A549 (cell line): ENCODE results near the gene TNNT2. TPM values are rescaled to one million over a fixed set of nuclear protein-coding genes. Genes with fewer than 3 reads are reported as not detected.

Experiments
- ATAC-seq, 2 experiments: fragments of 200-7000 bp in 1 of 2; fragments of >200 bp in 1 of 2; cut with Nextera tagmentation in 1 of 2; cut with Tn5 transposase in 1 of 2; 3 replicates each; pipeline versions ENCODE4 v1.8.0 to v1.9.1; 2018 to 2020; ENCODE audit warnings: mild to moderate bottlenecking in 1 of 2, moderate library complexity in 1 of 2
- CTCF ChIA-PET: fragments of 300-600 bp; sonication (Branson Sonifier 250); formaldehyde crosslinking; extraction: SDS; loops from one replicate; lab custom pipeline; 2021; ENCODE audit warnings: antibody characterized with exemption, inconsistent platforms; lab: Yijun Ruan, JAX
- POLR2A ChIA-PET: fragments of 350-600 bp; formaldehyde crosslinking; extraction: SDS; loops from one replicate; lab custom pipeline; 2021; ENCODE audit warnings: antibody characterized with exemption, inconsistent platforms; lab: Yijun Ruan, JAX
- DNase-seq, 2 experiments: peaks; one replicate each; pipeline versions ENCODE4 v3.0.0 to v3.0.0-alpha.2; 2011 to 2016; ENCODE audit warnings: low read depth in 1 of 2, low spot score in 1 of 2
- FAIRE-seq: peaks from 2 replicates; lab custom pipeline; 2011; peaks lifted over from hg19 to GRCh38; lab: Jason Lieb, UNC
- H3K27ac ChIP-seq, 2 experiments: fragments of >200 bp; sonication (Bioruptor Twin); formaldehyde crosslinking; 3 replicates each; pipeline ENCODE4 v1.5.1; 2016 to 2017
- H3K4me1 ChIP-seq: fragments of >200 bp; sonication (Bioruptor Twin); formaldehyde crosslinking; 3 replicates; pipeline ENCODE4 v1.6.1; 2016
- H3K4me2 ChIP-seq: fragments of >200 bp; sonication (Bioruptor Twin); formaldehyde crosslinking; 3 replicates; pipeline ENCODE4 v1.6.1; 2016
- H3K4me3 ChIP-seq: fragments of >200 bp; sonication (Bioruptor Twin); formaldehyde crosslinking; 3 replicates; pipeline ENCODE4 v1.5.1; 2016
- H3K9me3 ChIP-seq: fragments of >200 bp; sonication (Bioruptor Twin); formaldehyde crosslinking; 3 replicates; pipeline ENCODE4 v1.6.1; 2016
- BCL3 ChIP-seq: fragments of >200 bp; sonication (Bioruptor Twin); formaldehyde crosslinking; IDR thresholded peaks from 3 replicates; pipeline ENCODE4 v1.6.1; 2016
- CBX8 ChIP-seq: fragments of 200-600 bp; sonication (generic); IDR thresholded peaks from 2 replicates; pipeline ENCODE4 v1.6.1; 2016
- E2F6 ChIP-seq: IDR thresholded peaks from 2 replicates; pipeline ENCODE4 v1.6.1; 2012; ENCODE audit warnings: low read depth, borderline replicate concordance
- EHF ChIP-seq: fragments of 250-450 bp; sonication (Bioruptor Pico); IDR thresholded peaks from 2 replicates; pipeline ENCODE4 v1.5.0; 2020; ENCODE audit warnings: mild to moderate bottlenecking
- EP300 ChIP-seq, 2 experiments: fragments of >200 bp; sonication (Bioruptor Twin); formaldehyde crosslinking; IDR thresholded peaks; 2 replicates in 1 of 2; 3 replicates in 1 of 2; pipeline ENCODE4 v1.6.1; 2016 to 2017
- ESRRA ChIP-seq: fragments of 150-350 bp; IDR thresholded peaks from 2 replicates; pipeline ENCODE4 v1.6.1; 2014; ENCODE audit warnings: mild to moderate bottlenecking, low read length, borderline replicate concordance
- FOSL2 ChIP-seq, 2 experiments: fragments of 450-650 bp in 1 of 2; fragments of >200 bp in 1 of 2; sonication (Bioruptor Twin) in 1 of 2; formaldehyde crosslinking; IDR thresholded peaks; 2 replicates each; pipeline versions ENCODE4 v1.5.0 to v1.6.1; 2016 to 2020; ENCODE audit warnings: mild to moderate bottlenecking in 1 of 2, moderate library complexity in 1 of 2
- HOXB13 ChIP-seq: fragments of 250-450 bp; sonication (Bioruptor Pico); IDR thresholded peaks from 2 replicates; pipeline ENCODE4 v1.5.0; 2020; ENCODE audit warnings: low read depth, mild to moderate bottlenecking, moderate library complexity
- HOXB5 ChIP-seq: fragments of 250-450 bp; sonication (Bioruptor Pico); IDR thresholded peaks from 2 replicates; pipeline ENCODE4 v1.5.0; 2020; ENCODE audit warnings: mild to moderate bottlenecking, moderate library complexity
- KDM1A ChIP-seq: fragments of 200-600 bp; sonication (generic); IDR thresholded peaks from 2 replicates; pipeline ENCODE4 v1.6.1; 2016; ENCODE audit warnings: low read depth, mild to moderate bottlenecking
- KDM5A ChIP-seq: fragments of 200-600 bp; sonication (generic); IDR thresholded peaks from 2 replicates; pipeline ENCODE4 v1.6.1; 2016; ENCODE audit warnings: antibody characterized with exemption, mild to moderate bottlenecking
- MAFK ChIP-seq: fragments of 450-650 bp; IDR thresholded peaks from 2 replicates; pipeline ENCODE4 v1.6.1; 2014; ENCODE audit not compliant: partially characterized antibody
- MAX ChIP-seq: IDR thresholded peaks from 2 replicates; pipeline ENCODE4 v1.6.1; 2012
- MYC ChIP-seq: IDR thresholded peaks from 2 replicates; pipeline ENCODE4 v1.6.1; 2012; ENCODE audit warnings: mild to moderate bottlenecking, inconsistent platforms, low read length, improper control_type of control experiment, borderline replicate concordance
- NPAS2 ChIP-seq: fragments of 250-450 bp; sonication (Bioruptor Pico); IDR thresholded peaks from 2 replicates; pipeline ENCODE4 v1.8.0; 2022; ENCODE audit warnings: mild to moderate bottlenecking, moderate library complexity, borderline replicate concordance
- POLR2AphosphoS2 ChIP-seq: conservative IDR thresholded peaks from 2 replicates; pipeline ENCODE4 v1.6.1; 2012; ENCODE audit warnings: low read length, improper control_type of control experiment, inconsistent platforms
- RARB ChIP-seq: fragments of 250-450 bp; sonication (Bioruptor Pico); IDR thresholded peaks from 2 replicates; pipeline ENCODE4 v1.8.0; 2021; ENCODE audit warnings: mild to moderate bottlenecking, moderate library complexity
- REST ChIP-seq: fragments of 200-600 bp; sonication (generic); IDR thresholded peaks from 2 replicates; pipeline ENCODE4 v1.6.1; 2016; ENCODE audit warnings: antibody characterized with exemption, mild to moderate bottlenecking, moderate library complexity
- RFX5 ChIP-seq: fragments of 450-650 bp; IDR thresholded peaks from 2 replicates; pipeline ENCODE4 v1.7.1; 2014; ENCODE audit warnings: antibody characterized with exemption, mild to moderate bottlenecking, moderate library complexity
- RNF2 ChIP-seq: fragments of 200-600 bp; sonication (generic); IDR thresholded peaks from 2 replicates; pipeline ENCODE4 v1.6.1; 2016; ENCODE audit warnings: low read depth, mild to moderate bottlenecking, antibody characterized with exemption, moderate library complexity, borderline replicate concordance
- SMC3 ChIP-seq: fragments of >200 bp; sonication (Bioruptor Twin); formaldehyde crosslinking; IDR thresholded peaks from 3 replicates; pipeline ENCODE4 v1.6.1; 2018; ENCODE audit warnings: inconsistent platforms
- SREBF2 ChIP-seq: fragments of 450-650 bp; IDR thresholded peaks from 2 replicates; pipeline ENCODE4 v1.6.1; 2014; ENCODE audit warnings: mild to moderate bottlenecking, moderate library complexity
- USF2 ChIP-seq: fragments of 450-650 bp; IDR thresholded peaks from 2 replicates; pipeline ENCODE4 v1.6.1; 2014; ENCODE audit warnings: antibody characterized with exemption
- ZFP36 ChIP-seq: fragments of 450-650 bp; IDR thresholded peaks from 2 replicates; pipeline ENCODE4 v1.6.1; 2014; ENCODE audit warnings: borderline replicate concordance; ENCODE audit not compliant: partially characterized antibody
- WGBS: methylation state at CpG from one replicate; pipeline ENCODE4 v1.1.6; 2017; ENCODE audit errors: missing lambda C conversion rate; 5-methylcytosine and 5-hydroxymethylcytosine counted together
- polyA plus RNA-seq, 4 experiments: library from polyadenylated mRNA; depleted of rRNA in 3 of 4; stranded (reverse); fragments of >200 nt; fragmentation: RNase III in 1 of 4; extraction: RNeasy Plus Mini Kit Qiagen cat#74134 plus additional on column Dnase treatment in 1 of 4; gene quantifications; 2 replicates in 3 of 4; 3 replicates in 1 of 4; pipeline ENCODE4 v1.2.3, GENCODE V29; 2011 to 2017

TNNT2 gene
- polyA plus RNA-seq, 2 of the 4 experiments (the other 2 are of a cell fraction): 0.09 TPM; not detected in 1

GRCh38 chr1:201384406-201384782 is 6.9 kb upstream of the TNNT2 start:
- DNase-seq (no peak), FAIRE-seq (no peak), ATAC-seq (peak; percentile 8 to 14; a peak in 3 of 6 replicates)
- ChIA-PET POLR2A (no interaction called here), CTCF (interaction anchor here (0.8 to 19.4 kb wide), 8 partner anchors 11 to 127 kb away, joined by 3 to 334 read pairs (median 15); partner anchors contain the start of gene LAD1)
- Histone ChIP-seq H3K9me3 (no peaks in the 10 kb centered on the region), H3K4me2 (peak overlapping the region; percentile 52), H3K4me1 (peaks cover 32% of the 10 kb centered on the region), H3K4me3 (no peak overlapping the region), H3K27ac (peak overlapping the region; percentile 63 to 77)
- TF ChIP-seq MYC (no peak), EHF (no peak), E2F6 (no peak), ZFP36 (no peak), RNF2 (no peak), NPAS2 (no peak)
- 41% methylated on average over 4 of the region's 4 CpGs for WGBS

GRCh38 chr1:201383647-201384405 is 6.3 kb upstream of the TNNT2 start:
- H3K4me2 ChIP-seq: peak overlapping the region; percentile 52
- POLR2A ChIA-PET: no interaction called here

GRCh38 chr1:201381130-201381529 is 3.6 kb upstream of the TNNT2 start:
- DNase-seq (no peak), ATAC-seq (no peak), FAIRE-seq (no peak)
- H3K27ac ChIP-seq: 0 out of 6 replicates have a peak overlapping the region, but pooled peaks of 1 of the 2 experiments have one; percentile 15
- TF ChIP-seq MAX: no peak
- TF ChIP-seq RNF2: no peak
- no peak for TF ChIP-seq BCL3
- TF ChIP-seq KDM1A: no peak
- no peak for TF ChIP-seq HOXB5 (CRISPR knock-in tag)
- no peak for TF ChIP-seq SREBF2
- no peak for TF ChIP-seq EP300 (IDR thresholded peaks at IDR 0.05)
- no peak for TF ChIP-seq POLR2AphosphoS2
- no peak for TF ChIP-seq REST
- TF ChIP-seq MAFK: no peak
- no peak for TF ChIP-seq RFX5
- no peak for TF ChIP-seq SMC3
- TF ChIP-seq HOXB13 (CRISPR knock-in tag): no peak
- no peak for TF ChIP-seq USF2
- TF ChIP-seq ESRRA: no peak
- ChIA-PET POLR2A (no interaction called here), CTCF (interaction anchor here (0.7 to 19.4 kb wide), 8 partner anchors 9 to 127 kb away, joined by 3 to 334 read pairs (median 4); partner anchors contain the start of gene LAD1)
- no peaks in the 10 kb centered on the region for H3K9me3 ChIP-seq
- H3K4me1 ChIP-seq: peaks cover 32% of the 10 kb centered on the region
- 84% methylated on average over 7 of the region's 7 CpGs for WGBS
- H3K4me3 ChIP-seq: no peak overlapping the region
- H3K4me2 ChIP-seq: no peak overlapping the region

More at GRCh38 chr1:201383647-201384405, 6.3 kb upstream of the TNNT2 start:
- ATAC-seq (peak; percentile 48 to 58; a peak in 4 of 6 replicates), FAIRE-seq (no peak), DNase-seq (peak in 1 of 2 experiments; percentile 52)
- Histone ChIP-seq H3K4me1 (peaks cover 32% of the 10 kb centered on the region), H3K9me3 (no peaks in the 10 kb centered on the region), H3K27ac (peak overlapping the region; percentile 63 to 77), H3K4me3 (no peak overlapping the region)
- 78% methylated on average over 4 of the region's 4 CpGs for WGBS
- TF ChIP-seq FOSL2 (IDR thresholded peaks at IDR 0.05) (no peak), FOSL2 (CRISPR knock-in tag; IDR thresholded peaks at IDR 0.05) (peak; percentile 18; the same call in 1 of the 2 replicates), EP300 (IDR thresholded peaks at IDR 0.05) (no peak), RARB (CRISPR knock-in tag) (no peak), MYC (no peak), CBX8 (no peak), E2F6 (no peak), KDM5A (no peak)
- CTCF ChIA-PET: interaction anchor here (0.6 to 19.4 kb wide), 7 partner anchors 10 to 134 kb away, joined by 3 to 334 read pairs (median 4); partner anchors contain the start of gene LAD1
